Measurements from ENCODE around the gene LPP.

The LPP gene

DNA sequence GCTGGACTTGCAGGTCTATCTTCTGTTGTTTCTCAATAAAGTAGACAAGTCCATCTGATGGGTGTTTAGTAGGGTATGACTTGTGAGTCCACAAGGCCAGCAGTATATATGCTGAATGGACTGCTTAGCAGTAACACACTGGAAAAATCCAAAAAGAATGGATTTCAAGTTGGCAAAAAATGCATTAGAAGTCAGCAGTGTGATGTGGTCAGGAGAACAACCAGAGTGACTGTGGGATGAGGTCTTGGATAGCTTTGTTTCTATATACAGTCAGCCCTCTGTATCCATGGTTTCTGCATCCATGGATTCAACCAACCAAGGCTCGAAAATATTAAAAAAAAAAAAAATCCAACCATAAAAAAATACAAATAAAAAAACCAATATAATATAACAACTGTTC lies 55.8 kb downstream of the LPP start:
- H3K27me3 ChIP-seq (ENCODE audit: control insufficient read depth, low read length): no peaks in the 10 kb centered on the region
- no peak overlapping the region for H3K27ac ChIP-seq (ENCODE audit: low read depth, low read length)
- no peaks in the 10 kb centered on the region for H4K20me1 ChIP-seq (ENCODE audit: control insufficient read depth, insufficient read depth, low read depth, low read length)
- no peaks in the 10 kb centered on the region for H3K9me3 ChIP-seq (ENCODE audit: control insufficient read depth, insufficient read depth, low read length)
- H3K36me3 ChIP-seq (ENCODE audit: control insufficient read depth, low read length): no peaks in the 10 kb centered on the region
- no peak overlapping the region for H3K4me3 ChIP-seq (ENCODE audit: low read length)
- TF ChIP-seq CTCF (IDR thresholded peaks at IDR 0.05; ENCODE audit: low read depth, low read length, poor library complexity, severe bottlenecking) (no peak), EZH2phosphoT487 (IDR thresholded peaks at IDR 0.05; ENCODE audit: borderline replicate concordance, low read length) (no peak)
- peaks cover 9% of the 10 kb centered on the region for H3F3A ChIP-seq (ENCODE audit: control insufficient read depth, insufficient read depth)
- no peaks in the 10 kb centered on the region for H3K79me2 ChIP-seq (ENCODE audit: control insufficient read depth, low read length)
- no peaks in the 10 kb centered on the region for H3K9me2 ChIP-seq (replicated peaks; ENCODE audit: control insufficient read depth, low read length)
- no peak overlapping the region for H3K4me2 ChIP-seq (ENCODE audit: low read length)
- peaks cover 79% of the 10 kb centered on the region for H3K4me1 ChIP-seq (ENCODE audit: control insufficient read depth, low read length)

DNA sequence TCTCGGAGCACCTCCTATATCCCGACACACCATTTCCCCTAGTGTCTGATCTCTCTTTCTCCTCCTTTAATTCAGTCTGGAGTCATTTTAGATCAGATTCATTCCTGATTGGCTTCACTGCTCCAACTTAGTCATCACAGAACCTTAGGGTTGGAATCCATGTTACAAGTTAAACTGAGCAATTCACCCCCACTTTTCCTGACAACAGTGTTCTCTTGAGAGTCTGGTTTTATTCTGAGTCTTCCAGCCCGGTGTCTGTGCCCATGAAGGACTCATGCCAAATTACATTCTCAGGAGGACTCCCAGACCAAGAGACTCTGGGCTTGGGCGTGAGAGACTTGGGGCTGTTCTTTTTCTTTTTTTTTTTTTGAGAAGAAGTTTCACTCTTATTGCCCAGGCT lies 57.5 kb downstream of the LPP start:
- H3K79me2 ChIP-seq (ENCODE audit: control insufficient read depth, low read length): peaks cover 6% of the 10 kb centered on the region; the same call in 1 of the 2 replicates
- no peak overlapping the region for H3K4me2 ChIP-seq (ENCODE audit: low read length)
- peaks cover 5% of the 10 kb centered on the region for H3K36me3 ChIP-seq (ENCODE audit: control insufficient read depth, low read length)

GRCh38 chr3:188212308-188212969 lies 58.5 kb downstream of the LPP start:
- H3K9me2 ChIP-seq (replicated peaks; ENCODE audit: control insufficient read depth, low read length): no peaks in the 10 kb centered on the region
- peaks cover 5% of the 10 kb centered on the region for H3K36me3 ChIP-seq (ENCODE audit: control insufficient read depth, low read length)
- no peaks in the 10 kb centered on the region for H3K27me3 ChIP-seq (ENCODE audit: control insufficient read depth, low read length)
- H3K4me1 ChIP-seq (ENCODE audit: control insufficient read depth, low read length): peaks cover 88% of the 10 kb centered on the region
- TF ChIP-seq CTCF (IDR thresholded peaks at IDR 0.05; ENCODE audit: low read depth, low read length, poor library complexity, severe bottlenecking): no peak
- TF ChIP-seq EZH2phosphoT487 (IDR thresholded peaks at IDR 0.05; ENCODE audit: borderline replicate concordance, low read length): no peak
- no peak overlapping the region for H3K4me2 ChIP-seq (ENCODE audit: low read length)
- no peaks in the 10 kb centered on the region for H3K9me3 ChIP-seq (ENCODE audit: control insufficient read depth, insufficient read depth, low read length)
- no peak overlapping the region for H3K4me3 ChIP-seq (ENCODE audit: low read length)
- H3F3A ChIP-seq (ENCODE audit: control insufficient read depth, insufficient read depth): peaks cover 33% of the 10 kb centered on the region
- no peaks in the 10 kb centered on the region for H4K20me1 ChIP-seq (ENCODE audit: control insufficient read depth, insufficient read depth, low read depth, low read length)
- H3K27ac ChIP-seq (ENCODE audit: low read depth, low read length): peak overlapping the region; percentile 90
- H3K79me2 ChIP-seq (ENCODE audit: control insufficient read depth, low read length): peaks cover 6% of the 10 kb centered on the region; the same call in 1 of the 2 replicates

More for the DNA sequence above, 57.5 kb downstream of the LPP start:
- Histone ChIP-seq H3F3A (ENCODE audit: control insufficient read depth, insufficient read depth) (peaks cover 23% of the 10 kb centered on the region), H3K4me1 (ENCODE audit: control insufficient read depth, low read length) (peaks cover 86% of the 10 kb centered on the region), H3K27ac (ENCODE audit: low read depth, low read length) (no peak overlapping the region), H4K20me1 (ENCODE audit: control insufficient read depth, insufficient read depth, low read depth, low read length) (no peaks in the 10 kb centered on the region), H3K9me2 (replicated peaks; ENCODE audit: control insufficient read depth, low read length) (no peaks in the 10 kb centered on the region), H3K9me3 (ENCODE audit: control insufficient read depth, insufficient read depth, low read length) (no peaks in the 10 kb centered on the region), H3K27me3 (ENCODE audit: control insufficient read depth, low read length) (no peaks in the 10 kb centered on the region), H3K4me3 (ENCODE audit: low read length) (no peak overlapping the region)
- no peak for TF ChIP-seq EZH2phosphoT487 (IDR thresholded peaks at IDR 0.05; ENCODE audit: borderline replicate concordance, low read length)

DNA sequence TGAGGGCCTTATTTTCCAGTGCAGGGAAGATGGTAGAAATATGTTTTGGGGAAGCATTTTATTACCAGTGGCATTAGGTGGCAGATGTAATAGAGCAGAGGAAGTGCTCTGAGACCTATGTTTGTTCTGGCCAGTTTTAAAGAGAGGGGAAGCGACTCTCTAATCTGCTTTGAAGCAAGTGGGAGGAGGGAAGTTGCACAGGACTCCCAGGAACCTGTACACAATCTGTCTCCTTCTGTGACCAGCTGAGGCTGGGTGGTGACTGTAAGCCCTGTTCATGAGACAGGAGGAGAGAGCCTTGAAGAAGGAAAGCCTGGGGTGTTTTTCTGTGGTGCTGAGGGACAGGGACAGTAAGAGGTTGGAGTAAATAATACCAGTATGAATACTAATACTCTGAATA lies 60.5 kb downstream of the LPP start:
- Histone ChIP-seq H3K4me3 (ENCODE audit: low read length) (peak overlapping the region; percentile 61), H4K20me1 (ENCODE audit: control insufficient read depth, insufficient read depth, low read depth, low read length) (no peaks in the 10 kb centered on the region), H3K4me2 (ENCODE audit: low read length) (peak overlapping the region; percentile 81), H3K27ac (ENCODE audit: low read depth, low read length) (peak overlapping the region; percentile 90), H3K79me2 (ENCODE audit: control insufficient read depth, low read length) (peaks cover 6% of the 10 kb centered on the region; the same call in 1 of the 2 replicates), H3K4me1 (ENCODE audit: control insufficient read depth, low read length) (peaks cover 89% of the 10 kb centered on the region), H3F3A (ENCODE audit: control insufficient read depth, insufficient read depth) (peaks cover 36% of the 10 kb centered on the region), H3K9me3 (ENCODE audit: control insufficient read depth, insufficient read depth, low read length) (no peaks in the 10 kb centered on the region), H3K36me3 (ENCODE audit: control insufficient read depth, low read length) (peaks cover 5% of the 10 kb centered on the region), H3K9me2 (replicated peaks; ENCODE audit: control insufficient read depth, low read length) (no peaks in the 10 kb centered on the region), H3K27me3 (ENCODE audit: control insufficient read depth, low read length) (no peaks in the 10 kb centered on the region)
- no peak for TF ChIP-seq EZH2phosphoT487 (IDR thresholded peaks at IDR 0.05; ENCODE audit: borderline replicate concordance, low read length)
- no peak for TF ChIP-seq CTCF (IDR thresholded peaks at IDR 0.05; ENCODE audit: low read depth, low read length, poor library complexity, severe bottlenecking)
